ENCODE measurements around the gene RNF166. TPM values are rescaled to one million over a fixed set of nuclear protein-coding genes. Genes with fewer than 3 reads are reported as not detected.

The RNF166 gene
- total RNA-seq, 2 donors from 2014 or later = 24.2 to 27.2 TPM

DNA sequence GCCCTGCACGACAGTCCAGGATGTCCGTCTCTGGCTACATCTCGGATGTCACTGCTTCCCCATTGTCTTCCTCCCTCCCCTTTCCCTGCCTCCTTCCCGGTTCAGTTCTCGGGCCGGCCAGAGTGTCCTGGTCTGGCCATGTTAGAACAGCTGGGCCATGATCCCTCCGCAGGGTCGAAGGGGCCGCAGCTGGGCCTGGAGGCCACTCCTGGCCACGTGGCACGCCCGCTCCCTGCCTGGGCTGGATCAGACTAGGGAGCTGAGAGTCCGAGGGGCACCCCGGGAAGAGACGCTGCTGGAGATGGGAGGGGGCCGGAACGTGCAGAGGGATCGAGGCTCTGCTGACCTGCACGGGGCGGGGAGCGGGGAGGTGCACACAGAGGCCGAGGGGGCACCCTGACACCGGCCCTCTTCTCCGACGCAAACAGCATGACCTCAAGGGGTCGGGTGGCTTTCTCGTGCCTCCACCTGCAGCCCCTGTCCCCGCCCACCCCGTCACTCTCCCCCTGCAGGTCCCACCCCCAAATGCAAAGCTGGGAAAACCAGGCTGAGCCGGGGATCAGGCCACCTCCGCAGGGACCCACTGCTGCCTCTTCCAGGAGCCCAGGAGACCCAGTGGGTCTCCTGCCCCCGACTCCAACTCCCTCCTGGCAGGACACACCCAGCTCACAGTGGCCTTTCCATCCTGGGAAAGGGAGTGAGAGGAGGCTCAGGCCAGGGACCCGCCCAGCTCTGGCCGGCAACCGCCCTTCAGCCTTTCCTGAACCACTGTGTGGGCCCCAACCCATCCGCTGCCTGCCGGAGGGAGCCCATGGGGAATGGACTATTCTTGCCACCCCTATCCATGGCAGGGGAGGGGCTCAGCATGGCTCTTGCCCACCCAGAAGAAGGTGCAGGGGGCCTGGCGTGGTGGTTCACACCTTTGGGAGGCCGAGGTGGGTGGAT, 38.6 kb upstream of the RNF166 start:
- no peaks in the 10 kb centered on the region for H3K27me3 Mint-ChIP-seq (ENCODE audit: insufficient read depth)
- H3K4me1 ChIP-seq (ENCODE audit: control insufficient read depth, insufficient read depth, low read length) = no peaks in the 10 kb centered on the region
- no peaks in the 10 kb centered on the region for H3K36me3 Mint-ChIP-seq (ENCODE audit: low read depth)
- 83 to 87% methylated on average over 29 to 37 of the region's 39 CpGs for WGBS, 2 experiments (ENCODE audit: insufficient coverage in 1 of 2, insufficient read length in 1 of 2)
- H3K27ac Mint-ChIP-seq = no peak overlapping the region
- H3K27me3 ChIP-seq (ENCODE audit: control insufficient read depth, insufficient read depth, low read length, poor library complexity, severe bottlenecking) = no peaks in the 10 kb centered on the region
- no peak overlapping the region for H3K27ac ChIP-seq (ENCODE audit: low read depth, low read length)
- H3K4me1 Mint-ChIP-seq = no peaks in the 10 kb centered on the region
- no peaks in the 10 kb centered on the region for H3K9me3 Mint-ChIP-seq
- no peaks in the 10 kb centered on the region for H3K9me3 ChIP-seq (ENCODE audit: control insufficient read depth, low read length)
- TF ChIP-seq, protein P1, sequence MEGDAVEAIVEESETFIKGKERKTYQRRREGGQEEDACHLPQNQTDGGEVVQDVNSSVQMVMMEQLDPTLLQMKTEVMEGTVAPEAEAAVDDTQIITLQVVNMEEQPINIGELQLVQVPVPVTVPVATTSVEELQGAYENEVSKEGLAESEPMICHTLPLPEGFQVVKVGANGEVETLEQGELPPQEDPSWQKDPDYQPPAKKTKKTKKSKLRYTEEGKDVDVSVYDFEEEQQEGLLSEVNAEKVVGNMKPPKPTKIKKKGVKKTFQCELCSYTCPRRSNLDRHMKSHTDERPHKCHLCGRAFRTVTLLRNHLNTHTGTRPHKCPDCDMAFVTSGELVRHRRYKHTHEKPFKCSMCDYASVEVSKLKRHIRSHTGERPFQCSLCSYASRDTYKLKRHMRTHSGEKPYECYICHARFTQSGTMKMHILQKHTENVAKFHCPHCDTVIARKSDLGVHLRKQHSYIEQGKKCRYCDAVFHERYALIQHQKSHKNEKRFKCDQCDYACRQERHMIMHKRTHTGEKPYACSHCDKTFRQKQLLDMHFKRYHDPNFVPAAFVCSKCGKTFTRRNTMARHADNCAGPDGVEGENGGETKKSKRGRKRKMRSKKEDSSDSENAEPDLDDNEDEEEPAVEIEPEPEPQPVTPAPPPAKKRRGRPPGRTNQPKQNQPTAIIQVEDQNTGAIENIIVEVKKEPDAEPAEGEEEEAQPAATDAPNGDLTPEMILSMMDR (conservative IDR thresholded peaks at IDR 0.05) = no peak
- H3K4me3 Mint-ChIP-seq = no peak overlapping the region
- no peak overlapping the region for H3K9ac ChIP-seq (ENCODE audit: extremely low read depth, low read length, poor library complexity, severe bottlenecking)
- no peaks in the 10 kb centered on the region for H3K36me3 ChIP-seq (ENCODE audit: control insufficient read depth, insufficient read depth, low read length)
- no peak for DNase-seq
- H3K4me3 ChIP-seq (ENCODE audit: low read length) = no peak overlapping the region

DNA sequence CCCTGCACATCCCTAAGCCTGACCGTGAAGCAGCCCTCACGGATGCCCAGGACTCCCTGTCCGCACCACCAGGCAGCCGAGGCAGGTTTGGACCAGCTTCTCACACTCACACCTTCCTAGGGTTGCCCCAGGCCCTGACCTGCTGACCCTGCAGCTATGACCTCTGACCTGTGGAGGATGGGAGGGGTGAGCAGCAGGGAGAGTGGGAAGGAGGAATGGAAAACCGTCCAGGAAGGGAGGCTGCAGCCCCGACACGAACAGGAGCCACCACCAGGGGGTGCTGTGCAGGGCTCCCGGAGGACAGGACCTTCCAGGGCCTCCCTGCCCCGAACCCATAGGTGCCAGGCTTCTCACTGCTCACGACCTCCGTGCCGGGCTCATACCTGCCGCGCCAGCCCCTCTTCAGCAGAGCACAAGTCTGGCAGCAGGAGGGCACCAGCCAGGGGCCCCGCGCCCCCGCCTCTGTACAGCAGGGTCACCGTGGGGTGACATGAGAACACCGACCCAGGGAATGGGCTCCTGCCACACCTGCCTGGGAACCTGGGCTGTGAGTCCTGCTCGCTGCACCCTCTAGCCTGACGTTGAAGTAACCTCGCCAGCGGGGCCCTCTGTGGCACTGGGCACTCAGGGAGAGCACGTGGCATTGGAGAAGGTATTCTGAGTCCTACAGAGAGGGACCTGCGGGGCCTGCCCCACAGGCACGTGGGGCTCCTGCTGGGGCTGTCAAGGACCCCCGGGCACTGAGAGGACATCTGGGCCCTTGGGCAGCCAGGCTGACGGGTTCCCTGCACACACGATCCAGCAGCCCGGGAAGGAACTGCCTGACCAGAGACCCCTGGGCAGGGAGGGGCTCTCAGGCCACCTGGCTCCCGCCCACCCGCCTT, 37.7 kb upstream of the RNF166 start:
- no peak overlapping the region for H3K9ac ChIP-seq (ENCODE audit: extremely low read depth, low read length, poor library complexity, severe bottlenecking)

More for the DNA sequence above, 37.7 kb upstream of the RNF166 start:
- no peaks in the 10 kb centered on the region for H3K36me3 ChIP-seq (ENCODE audit: control insufficient read depth, insufficient read depth, low read length)
- H3K27me3 ChIP-seq (ENCODE audit: control insufficient read depth, insufficient read depth, low read length, poor library complexity, severe bottlenecking) = no peaks in the 10 kb centered on the region
- H3K4me3 ChIP-seq (ENCODE audit: low read length) = no peak overlapping the region
- H3K4me1 ChIP-seq (ENCODE audit: control insufficient read depth, insufficient read depth, low read length) = no peaks in the 10 kb centered on the region
- DNase-seq = peak; percentile 94
- H3K27me3 Mint-ChIP-seq (ENCODE audit: insufficient read depth) = no peaks in the 10 kb centered on the region
- no peaks in the 10 kb centered on the region for H3K9me3 Mint-ChIP-seq
- H3K9me3 ChIP-seq (ENCODE audit: control insufficient read depth, low read length) = no peaks in the 10 kb centered on the region
- H3K36me3 Mint-ChIP-seq (ENCODE audit: low read depth) = no peaks in the 10 kb centered on the region
- H3K4me1 Mint-ChIP-seq = no peaks in the 10 kb centered on the region
- TF ChIP-seq, protein P1 (conservative IDR thresholded peaks at IDR 0.05) = peak; percentile 97
- H3K4me3 Mint-ChIP-seq = no peak overlapping the region
- no peak overlapping the region for H3K27ac Mint-ChIP-seq
- H3K27ac ChIP-seq (ENCODE audit: low read depth, low read length) = no peak overlapping the region
- 68 to 76% methylated on average over 22 to 32 of the region's 32 CpGs for WGBS, 2 experiments (ENCODE audit: insufficient coverage in 1 of 2, insufficient read length in 1 of 2)

All from endodermal cell (in vitro differentiated cells).